Smooth muscle cell of the umbilical artery (primary cell): Measurements from ENCODE around the gene RFPL4AL1. TPM values are rescaled to one million over a fixed set of nuclear protein-coding genes. Genes with fewer than 3 reads are reported as not detected.

Experiments
- total RNA-seq: library from RNA; depleted of rRNA; stranded (reverse); fragments of >200 nt; gene quantifications from 2 replicates; pipeline ENCODE4 v1.2.3, GENCODE V29; 2014

RFPL4AL1 gene
- total RNA-seq = not detected in 2 replicates

GRCh38 chr19:55768818-55769217 lies at the start of gene RFPL4AL1:
RFPL4AL1 (plus strand) TSS chr19:55769118; CDS start chr19:55771805, 2,687 bp downstream.

DNA sequence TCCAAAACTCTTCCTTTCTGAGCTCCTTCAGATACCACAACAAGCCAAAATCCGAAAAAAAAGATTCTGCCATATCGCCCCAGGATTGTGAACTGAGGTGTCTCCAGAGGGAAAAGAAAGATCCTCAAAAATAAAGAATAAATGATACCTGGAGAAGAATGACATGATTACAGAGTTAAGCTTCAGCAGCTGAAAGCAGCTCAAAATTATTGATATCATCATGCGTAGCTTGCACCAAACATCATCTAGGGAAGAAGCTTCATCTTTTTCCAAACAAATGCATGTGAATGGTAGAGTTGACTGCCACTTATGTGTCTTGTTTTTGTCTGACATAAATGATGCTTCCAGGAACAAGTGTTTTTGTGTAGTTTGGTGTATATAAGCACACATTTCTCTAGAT lies 30.6 kb upstream of the RFPL4AL1 start, which contains the start of gene NLRP9:
TSS of gene NLRP9 (minus strand) at position 101 of the 400 bp plus-strand sequence. CDS start at position 73, 28 bp downstream.

GRCh38 chr19:55758797-55759196 lies 10.1 kb upstream of the RFPL4AL1 start, which contains the start of gene RFPL4A:
RFPL4A (plus strand) TSS chr19:55759097; CDS start chr19:55761801, 2,704 bp downstream.

Other genes starting within 250 kb of the RFPL4AL1 start
- not detected in 2 replicates for gene SBK2, start 232.0 kb upstream of the RFPL4AL1 start, total RNA-seq
- not detected in 2 replicates for gene SBK3, start 223.6 kb upstream of the RFPL4AL1 start, total RNA-seq
- gene ZNF579, start 188.3 kb upstream of the RFPL4AL1 start, total RNA-seq = 3.9 and 6.5 TPM in 2 replicates
- gene FIZ1, start 169.6 kb upstream of the RFPL4AL1 start, total RNA-seq = 3.0 and 3.6 TPM in 2 replicates
- gene ZNF524, start 168.8 kb upstream of the RFPL4AL1 start, total RNA-seq = 5.9 and 7.1 TPM in 2 replicates
- gene ZNF865, start 163.5 kb upstream of the RFPL4AL1 start, total RNA-seq = 2.1 and 3.3 TPM in 2 replicates
- 2.5 and 4.2 TPM in 2 replicates for gene ZNF784, start 144.6 kb upstream of the RFPL4AL1 start, total RNA-seq
- gene ZNF580, start 128.1 kb upstream of the RFPL4AL1 start, total RNA-seq = 4.8 and 4.9 TPM in 2 replicates
- 10.7 and 14.6 TPM in 2 replicates for gene ZNF581, start 125.5 kb upstream of the RFPL4AL1 start, total RNA-seq
- gene CCDC106, start 120.9 kb upstream of the RFPL4AL1 start, total RNA-seq = 8.2 and 8.6 TPM in 2 replicates
- gene U2AF2, start 114.1 kb upstream of the RFPL4AL1 start, total RNA-seq = 61.8 and 111 TPM in 2 replicates
- 51.4 and 172 TPM in 2 replicates for gene EPN1, start 93.9 kb upstream of the RFPL4AL1 start, total RNA-seq
- gene NLRP9, start 30.7 kb upstream of the RFPL4AL1 start, total RNA-seq = not detected in 2 replicates
- gene RFPL4A, start 10.0 kb upstream of the RFPL4AL1 start, total RNA-seq = not detected in 2 replicates
- not detected in 2 replicates for gene NLRP11, start 62.9 kb downstream of the RFPL4AL1 start, total RNA-seq
- gene NLRP4, start 67.4 kb downstream of the RFPL4AL1 start, total RNA-seq = not detected in 2 replicates
- not detected in 2 replicates for gene NLRP13, start 163.2 kb downstream of the RFPL4AL1 start, total RNA-seq
- gene NLRP8, start 178.7 kb downstream of the RFPL4AL1 start, total RNA-seq = not detected in 2 replicates
- not detected in 2 replicates for gene NLRP5, start 217.7 kb downstream of the RFPL4AL1 start, total RNA-seq